Osteoblast (primary cell): Measurements from ENCODE around the gene MKLN1. TPM values are rescaled to one million over a fixed set of nuclear protein-coding genes. Genes with fewer than 3 reads are reported as not detected.

Experiments used
- DNase-seq: peaks from one replicate; pipeline ENCODE4 v3.0.0; 2011; ENCODE audit warnings: low spot score, mixed read lengths; ENCODE audit not compliant: insufficient read length; ENCODE audit errors: missing footprints
- H2AFZ ChIP-seq: 2 replicates; pipeline ENCODE4 v1.6.0; 2011; ENCODE audit warnings: mild to moderate bottlenecking, low read length
- H3K27ac ChIP-seq: 2 replicates; pipeline ENCODE4 v1.5.1; 2011; ENCODE audit warnings: mild to moderate bottlenecking, low read depth, low read length, moderate library complexity
- H3K27me3 ChIP-seq: 2 replicates; pipeline ENCODE4 v1.6.0; 2012; ENCODE audit warnings: mild to moderate bottlenecking, control low read depth, inconsistent platforms, low read length, moderate library complexity; ENCODE audit not compliant: insufficient read depth
- H3K36me3 ChIP-seq: 2 replicates; pipeline ENCODE4 v1.5.1; 2011; ENCODE audit warnings: mild to moderate bottlenecking, low read length, control low read depth, moderate library complexity; ENCODE audit not compliant: insufficient read depth
- H3K4me1 ChIP-seq: 2 replicates; pipeline ENCODE4 v1.5.1; 2011; ENCODE audit warnings: mild to moderate bottlenecking, low read length, control low read depth, moderate library complexity; ENCODE audit not compliant: insufficient read depth
- H3K4me2 ChIP-seq: 2 replicates; pipeline ENCODE4 v1.6.0; 2011; ENCODE audit warnings: mild to moderate bottlenecking, low read length; ENCODE audit not compliant: insufficient read depth
- H3K4me3 ChIP-seq: fragments of 200-600 bp; sonication (generic); 3 replicates; pipeline ENCODE4 v1.5.1; 2012; ENCODE audit warnings: mild to moderate bottlenecking, low read length, inconsistent platforms; ENCODE audit not compliant: insufficient read depth
- H3K79me2 ChIP-seq: 2 replicates; pipeline ENCODE4 v1.6.0; 2012; ENCODE audit warnings: mild to moderate bottlenecking, low read length, control low read depth, inconsistent platforms; ENCODE audit not compliant: insufficient read depth
- H3K9me3 ChIP-seq: 2 replicates; pipeline ENCODE4 v1.5.1; 2011; ENCODE audit warnings: low read depth, low read length, control low read depth
- H4K20me1 ChIP-seq: 2 replicates; pipeline ENCODE4 v1.6.0; 2012; ENCODE audit warnings: mild to moderate bottlenecking, low read length, control low read depth; ENCODE audit not compliant: insufficient read depth
- CTCF ChIP-seq: IDR thresholded peaks from 2 replicates; pipeline ENCODE4 v1.5.1; 2011; ENCODE audit warnings: mild to moderate bottlenecking, low read depth, low read length, moderate library complexity; ENCODE audit errors: extremely low read depth
- total RNA-seq: library from RNA; depleted of rRNA; stranded (reverse); fragments of >200 nt; gene quantifications from 2 replicates; pipeline ENCODE4 v1.2.3, GENCODE V29; 2012

The MKLN1 gene
- total RNA-seq, 1 donor = 52.8 TPM

GRCh38 chr7:131364767-131365344, 37.2 kb downstream of the MKLN1 start:
- H3K36me3 ChIP-seq = no peaks in the 10 kb centered on the region
- TF ChIP-seq CTCF = no peak
- H3K27ac ChIP-seq = no peak overlapping the region
- H3K4me3 ChIP-seq = no peak overlapping the region
- H3K27me3 ChIP-seq = no peaks in the 10 kb centered on the region
- peaks cover 28% of the 10 kb centered on the region for H3K4me1 ChIP-seq
- H2AFZ ChIP-seq = no peak overlapping the region
- H4K20me1 ChIP-seq = peaks cover 30% of the 10 kb centered on the region
- H3K9me3 ChIP-seq = no peaks in the 10 kb centered on the region
- no peak for DNase-seq
- H3K79me2 ChIP-seq = peaks cover 96% of the 10 kb centered on the region
- H3K4me2 ChIP-seq = no peak overlapping the region

DNA sequence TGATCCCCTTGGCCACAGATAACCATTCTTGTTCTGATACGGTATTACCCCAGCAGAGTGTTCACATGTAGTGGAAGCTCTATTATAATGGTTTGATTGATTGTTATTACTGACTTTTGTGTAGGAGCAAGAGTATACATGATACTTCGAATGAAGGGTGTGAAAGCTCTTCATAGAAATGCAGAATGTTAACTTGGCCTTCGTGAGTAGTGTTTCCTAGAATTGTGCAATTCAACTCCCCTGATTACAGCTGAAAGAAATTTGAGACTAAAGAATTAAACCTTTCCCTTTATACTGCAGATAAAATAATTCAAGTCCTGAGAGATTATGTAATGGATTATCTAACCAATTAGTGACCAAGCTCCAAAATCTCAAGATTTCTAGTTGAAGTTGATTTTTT, 38.2 kb downstream of the MKLN1 start:
- peaks cover 95% of the 10 kb centered on the region for H3K79me2 ChIP-seq
- no peak for DNase-seq
- H3K9me3 ChIP-seq = no peaks in the 10 kb centered on the region
- no peak for TF ChIP-seq CTCF
- no peaks in the 10 kb centered on the region for H3K27me3 ChIP-seq
- H3K4me2 ChIP-seq = no peak overlapping the region
- no peak overlapping the region for H3K4me3 ChIP-seq
- H4K20me1 ChIP-seq = peaks cover 38% of the 10 kb centered on the region
- no peaks in the 10 kb centered on the region for H3K36me3 ChIP-seq
- no peak overlapping the region for H2AFZ ChIP-seq
- H3K4me1 ChIP-seq = peaks cover 38% of the 10 kb centered on the region
- peak overlapping the region; percentile 21 for H3K27ac ChIP-seq

DNA sequence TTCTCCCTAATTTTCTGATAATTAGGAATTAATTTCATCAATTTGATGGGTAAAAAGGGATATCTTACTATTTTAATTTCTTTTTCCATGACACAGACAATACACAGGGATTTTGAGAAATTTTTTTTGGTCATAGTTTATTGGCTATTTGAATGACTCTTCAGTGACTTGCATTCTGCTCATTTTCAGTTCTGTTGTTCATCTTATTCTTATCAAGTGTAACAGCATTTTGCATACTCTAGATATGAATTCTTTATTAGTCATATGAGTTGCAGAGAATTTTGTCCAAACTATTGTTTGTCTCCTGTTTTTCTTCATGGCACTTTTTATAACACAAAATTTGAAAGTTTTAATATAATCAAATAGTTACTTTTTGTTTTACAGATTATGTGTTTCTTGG, 41.7 kb downstream of the MKLN1 start:
- no peaks in the 10 kb centered on the region for H3K27me3 ChIP-seq
- peaks cover 39% of the 10 kb centered on the region for H3K4me1 ChIP-seq
- H2AFZ ChIP-seq = no peak overlapping the region
- peak overlapping the region; percentile 8 for H3K4me2 ChIP-seq
- peaks cover 45% of the 10 kb centered on the region for H4K20me1 ChIP-seq
- H3K9me3 ChIP-seq = no peaks in the 10 kb centered on the region
- DNase-seq = peak; percentile 34
- H3K27ac ChIP-seq = peak overlapping the region; percentile 67
- no peaks in the 10 kb centered on the region for H3K36me3 ChIP-seq
- no peak for TF ChIP-seq CTCF
- peaks cover 95% of the 10 kb centered on the region for H3K79me2 ChIP-seq
- no peak overlapping the region for H3K4me3 ChIP-seq

GRCh38 chr7:131370523-131370968, 42.9 kb downstream of the MKLN1 start:
- Histone ChIP-seq H2AFZ (no peak overlapping the region), H4K20me1 (peaks cover 39% of the 10 kb centered on the region), H3K36me3 (no peaks in the 10 kb centered on the region), H3K27me3 (no peaks in the 10 kb centered on the region), H3K79me2 (peaks cover 94% of the 10 kb centered on the region), H3K4me3 (no peak overlapping the region), H3K4me1 (peaks cover 37% of the 10 kb centered on the region), H3K9me3 (no peaks in the 10 kb centered on the region), H3K4me2 (peak overlapping the region; percentile 68), H3K27ac (peak overlapping the region; percentile 38)
- no peak for DNase-seq
- no peak for TF ChIP-seq CTCF
